HepG2 (cell line): ENCODE measurements around the gene EIF3M. TPM values are rescaled to one million over a fixed set of nuclear protein-coding genes. Genes with fewer than 3 reads are reported as not detected.

Experiments
- BORCS8-MEF2B ChIP-seq: sonication (generic); formaldehyde crosslinking; IDR thresholded peaks from 2 replicates; pipeline ENCODE4 v1.8.0; 2022; ENCODE audit warnings: mild to moderate bottlenecking, missing genetic modification reagents
- BRD4 ChIP-seq: sonication (generic); formaldehyde crosslinking; IDR thresholded peaks from 2 replicates; pipeline ENCODE4 v1.4.0; 2020; ENCODE audit warnings: missing genetic modification reagents
- ELF3 ChIP-seq: IDR thresholded peaks from 2 replicates; pipeline ENCODE4 v1.6.1; 2016; ENCODE audit warnings: missing genetic modification reagents, missing compliant biosample characterization
- KLF16 ChIP-seq, 2 experiments: sonication (generic) in 1 of 2; formaldehyde crosslinking in 1 of 2; IDR thresholded peaks; 2 replicates each; pipeline versions ENCODE4 v1.6.1 to v1.8.0; 2016 to 2023; ENCODE audit warnings: missing genetic modification reagents in 2 of 2, missing compliant biosample characterization in 1 of 2
- RARA ChIP-seq: IDR thresholded peaks from 2 replicates; pipeline ENCODE4 v1.6.1; 2016; ENCODE audit warnings: missing genetic modification reagents, missing compliant biosample characterization
- ZBTB1 ChIP-seq: sonication (generic); formaldehyde crosslinking; IDR thresholded peaks from 2 replicates; pipeline ENCODE4 v1.4.0; 2020; ENCODE audit warnings: missing genetic modification reagents, borderline replicate concordance
- ZMYM4 ChIP-seq: sonication (generic); formaldehyde crosslinking; IDR thresholded peaks from 2 replicates; pipeline ENCODE4 v1.8.1; 2023; ENCODE audit warnings: mild to moderate bottlenecking, missing genetic modification reagents
- polyA plus RNA-seq, 8 experiments: library from polyadenylated mRNA; depleted of rRNA in 3 of 8; stranded (reverse) in 7 of 8; unstranded in 1 of 8; fragments of >200 nt; fragmentation: Illumina TruSeq in 4 of 8; extraction: Trizol in 4 of 8; gene quantifications; 2 replicates each; pipeline versions ENCODE4 v1.2.1 to v1.2.3, GENCODE V29; 2011 to 2016; ENCODE audit warnings: low read depth in 4 of 8, missing spikeins in 1 of 8, mixed read lengths in 1 of 8; ENCODE audit not compliant: insufficient read depth in 1 of 8
- total RNA-seq, 5 experiments: library from RNA; depleted of rRNA; stranded (reverse); fragments of >200 nt; fragmentation: Illumina TruSeq; extraction: Trizol; gene quantifications; 2 replicates each; pipeline ENCODE4 v1.2.3, GENCODE V29; 2016; ENCODE audit warnings: low read depth in 1 of 5
- TF ChIP-seq, protein P1 (sequence below): sonication (generic); formaldehyde crosslinking; IDR thresholded peaks from 2 replicates; pipeline ENCODE4 v1.4.0; 2020; ENCODE audit warnings: mild to moderate bottlenecking, missing genetic modification reagents, borderline replicate concordance
- TF ChIP-seq, protein P2 (sequence below): sonication (generic); formaldehyde crosslinking; IDR thresholded peaks from 2 replicates; pipeline ENCODE4 v1.4.0; 2020; ENCODE audit warnings: missing genetic modification reagents
- TF ChIP-seq, protein P3 (sequence below): sonication (generic); formaldehyde crosslinking; IDR thresholded peaks from 2 replicates; pipeline ENCODE4 v1.9.0; 2021; ENCODE audit warnings: missing genetic modification reagents, mild to moderate bottlenecking, borderline replicate concordance
- TF ChIP-seq, protein P4 (sequence below): sonication (generic); formaldehyde crosslinking; IDR thresholded peaks from 2 replicates; pipeline ENCODE4 v1.9.0; 2021; ENCODE audit warnings: mild to moderate bottlenecking, missing genetic modification reagents

Gene EIF3M
- total and polyA plus RNA-seq, 2 of the 13 experiments (the other 11 are each of a cell fraction or from before 2014, with no cell fraction given) = 279 to 389 TPM

DNA sequence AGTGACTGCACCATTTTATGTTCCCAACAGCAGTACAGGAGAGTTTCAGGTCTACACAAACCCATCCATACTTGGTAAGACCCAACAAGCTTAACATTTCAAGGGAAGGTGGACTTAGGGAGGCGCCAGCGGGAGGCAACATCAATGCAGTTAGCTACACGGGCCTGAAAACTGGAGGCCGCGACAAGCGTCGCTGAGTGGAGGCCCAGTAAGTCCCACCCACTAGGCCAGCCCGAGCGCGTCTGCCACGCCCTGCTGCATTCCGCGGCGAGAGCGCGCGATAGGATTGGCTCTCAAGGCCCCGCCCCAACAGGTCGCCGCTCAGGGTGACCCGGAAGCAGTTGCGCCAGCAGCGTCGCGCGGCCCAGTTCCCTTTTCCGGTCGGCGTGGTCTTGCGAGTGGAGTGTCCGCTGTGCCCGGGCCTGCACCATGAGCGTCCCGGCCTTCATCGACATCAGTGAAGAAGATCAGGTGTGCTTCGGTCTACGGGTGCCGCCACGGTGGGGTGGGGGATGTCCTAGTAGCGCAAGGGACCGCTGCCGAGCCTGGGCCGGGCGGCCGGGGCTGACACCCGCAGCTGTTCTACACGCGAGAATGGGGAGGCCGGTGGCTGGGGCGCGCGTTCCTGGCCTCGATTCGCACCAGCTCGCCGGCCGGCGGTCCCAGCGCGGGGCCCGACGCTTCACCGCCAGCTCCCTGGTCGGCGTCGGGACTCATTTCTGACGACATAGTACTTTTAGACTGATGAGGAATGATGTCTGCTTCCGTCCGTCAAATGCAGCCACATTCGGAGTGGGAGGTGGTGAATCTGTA lies at the start of gene EIF3M (continued):
- TF ChIP-seq, protein P1, sequence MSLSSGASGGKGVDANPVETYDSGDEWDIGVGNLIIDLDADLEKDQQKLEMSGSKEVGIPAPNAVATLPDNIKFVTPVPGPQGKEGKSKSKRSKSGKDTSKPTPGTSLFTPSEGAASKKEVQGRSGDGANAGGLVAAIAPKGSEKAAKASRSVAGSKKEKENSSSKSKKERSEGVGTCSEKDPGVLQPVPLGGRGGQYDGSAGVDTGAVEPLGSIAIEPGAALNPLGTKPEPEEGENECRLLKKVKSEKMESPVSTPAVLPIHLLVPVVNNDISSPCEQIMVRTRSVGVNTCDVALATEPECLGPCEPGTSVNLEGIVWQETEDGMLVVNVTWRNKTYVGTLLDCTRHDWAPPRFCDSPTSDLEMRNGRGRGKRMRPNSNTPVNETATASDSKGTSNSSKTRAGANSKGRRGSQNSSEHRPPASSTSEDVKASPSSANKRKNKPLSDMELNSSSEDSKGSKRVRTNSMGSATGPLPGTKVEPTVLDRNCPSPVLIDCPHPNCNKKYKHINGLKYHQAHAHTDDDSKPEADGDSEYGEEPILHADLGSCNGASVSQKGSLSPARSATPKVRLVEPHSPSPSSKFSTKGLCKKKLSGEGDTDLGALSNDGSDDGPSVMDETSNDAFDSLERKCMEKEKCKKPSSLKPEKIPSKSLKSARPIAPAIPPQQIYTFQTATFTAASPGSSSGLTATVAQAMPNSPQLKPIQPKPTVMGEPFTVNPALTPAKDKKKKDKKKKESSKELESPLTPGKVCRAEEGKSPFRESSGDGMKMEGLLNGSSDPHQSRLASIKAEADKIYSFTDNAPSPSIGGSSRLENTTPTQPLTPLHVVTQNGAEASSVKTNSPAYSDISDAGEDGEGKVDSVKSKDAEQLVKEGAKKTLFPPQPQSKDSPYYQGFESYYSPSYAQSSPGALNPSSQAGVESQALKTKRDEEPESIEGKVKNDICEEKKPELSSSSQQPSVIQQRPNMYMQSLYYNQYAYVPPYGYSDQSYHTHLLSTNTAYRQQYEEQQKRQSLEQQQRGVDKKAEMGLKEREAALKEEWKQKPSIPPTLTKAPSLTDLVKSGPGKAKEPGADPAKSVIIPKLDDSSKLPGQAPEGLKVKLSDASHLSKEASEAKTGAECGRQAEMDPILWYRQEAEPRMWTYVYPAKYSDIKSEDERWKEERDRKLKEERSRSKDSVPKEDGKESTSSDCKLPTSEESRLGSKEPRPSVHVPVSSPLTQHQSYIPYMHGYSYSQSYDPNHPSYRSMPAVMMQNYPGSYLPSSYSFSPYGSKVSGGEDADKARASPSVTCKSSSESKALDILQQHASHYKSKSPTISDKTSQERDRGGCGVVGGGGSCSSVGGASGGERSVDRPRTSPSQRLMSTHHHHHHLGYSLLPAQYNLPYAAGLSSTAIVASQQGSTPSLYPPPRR = peak; percentile 43; the same call in 1 of the 2 replicates
- TF ChIP-seq KLF16 (CRISPR knock-in tag; IDR thresholded peaks at IDR 0.05) (peak in 1 of 2 experiments; percentile 57; a peak in 2 of 4 replicates), RARA (CRISPR knock-in tag) (no peak; the same call in 1 of the 2 replicates), ZBTB1 (CRISPR knock-in tag) (no peak), BRD4 (CRISPR knock-in tag) (peak; percentile 93), ZMYM4 (CRISPR knock-in tag) (peak; percentile 99), ELF3 (CRISPR knock-in tag) (peak; percentile 77), BORCS8-MEF2B (peak; percentile 84)
- TF ChIP-seq, protein P2, sequence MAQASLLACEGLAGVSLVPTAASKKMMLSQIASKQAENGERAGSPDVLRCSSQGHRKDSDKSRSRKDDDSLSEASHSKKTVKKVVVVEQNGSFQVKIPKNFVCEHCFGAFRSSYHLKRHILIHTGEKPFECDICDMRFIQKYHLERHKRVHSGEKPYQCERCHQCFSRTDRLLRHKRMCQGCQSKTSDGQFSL (CRISPR knock-in tag) = peak; percentile 54; the same call in 1 of the 2 replicates
- TF ChIP-seq, protein P3, sequence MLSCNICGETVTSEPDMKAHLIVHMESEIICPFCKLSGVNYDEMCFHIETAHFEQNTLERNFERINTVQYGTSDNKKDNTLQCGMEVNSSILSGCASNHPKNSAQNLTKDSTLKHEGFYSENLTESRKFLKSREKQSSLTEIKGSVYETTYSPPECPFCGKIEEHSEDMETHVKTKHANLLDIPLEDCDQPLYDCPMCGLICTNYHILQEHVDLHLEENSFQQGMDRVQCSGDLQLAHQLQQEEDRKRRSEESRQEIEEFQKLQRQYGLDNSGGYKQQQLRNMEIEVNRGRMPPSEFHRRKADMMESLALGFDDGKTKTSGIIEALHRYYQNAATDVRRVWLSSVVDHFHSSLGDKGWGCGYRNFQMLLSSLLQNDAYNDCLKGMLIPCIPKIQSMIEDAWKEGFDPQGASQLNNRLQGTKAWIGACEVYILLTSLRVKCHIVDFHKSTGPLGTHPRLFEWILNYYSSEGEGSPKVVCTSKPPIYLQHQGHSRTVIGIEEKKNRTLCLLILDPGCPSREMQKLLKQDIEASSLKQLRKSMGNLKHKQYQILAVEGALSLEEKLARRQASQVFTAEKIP (CRISPR knock-in tag) = no peak
- TF ChIP-seq, protein P4, sequence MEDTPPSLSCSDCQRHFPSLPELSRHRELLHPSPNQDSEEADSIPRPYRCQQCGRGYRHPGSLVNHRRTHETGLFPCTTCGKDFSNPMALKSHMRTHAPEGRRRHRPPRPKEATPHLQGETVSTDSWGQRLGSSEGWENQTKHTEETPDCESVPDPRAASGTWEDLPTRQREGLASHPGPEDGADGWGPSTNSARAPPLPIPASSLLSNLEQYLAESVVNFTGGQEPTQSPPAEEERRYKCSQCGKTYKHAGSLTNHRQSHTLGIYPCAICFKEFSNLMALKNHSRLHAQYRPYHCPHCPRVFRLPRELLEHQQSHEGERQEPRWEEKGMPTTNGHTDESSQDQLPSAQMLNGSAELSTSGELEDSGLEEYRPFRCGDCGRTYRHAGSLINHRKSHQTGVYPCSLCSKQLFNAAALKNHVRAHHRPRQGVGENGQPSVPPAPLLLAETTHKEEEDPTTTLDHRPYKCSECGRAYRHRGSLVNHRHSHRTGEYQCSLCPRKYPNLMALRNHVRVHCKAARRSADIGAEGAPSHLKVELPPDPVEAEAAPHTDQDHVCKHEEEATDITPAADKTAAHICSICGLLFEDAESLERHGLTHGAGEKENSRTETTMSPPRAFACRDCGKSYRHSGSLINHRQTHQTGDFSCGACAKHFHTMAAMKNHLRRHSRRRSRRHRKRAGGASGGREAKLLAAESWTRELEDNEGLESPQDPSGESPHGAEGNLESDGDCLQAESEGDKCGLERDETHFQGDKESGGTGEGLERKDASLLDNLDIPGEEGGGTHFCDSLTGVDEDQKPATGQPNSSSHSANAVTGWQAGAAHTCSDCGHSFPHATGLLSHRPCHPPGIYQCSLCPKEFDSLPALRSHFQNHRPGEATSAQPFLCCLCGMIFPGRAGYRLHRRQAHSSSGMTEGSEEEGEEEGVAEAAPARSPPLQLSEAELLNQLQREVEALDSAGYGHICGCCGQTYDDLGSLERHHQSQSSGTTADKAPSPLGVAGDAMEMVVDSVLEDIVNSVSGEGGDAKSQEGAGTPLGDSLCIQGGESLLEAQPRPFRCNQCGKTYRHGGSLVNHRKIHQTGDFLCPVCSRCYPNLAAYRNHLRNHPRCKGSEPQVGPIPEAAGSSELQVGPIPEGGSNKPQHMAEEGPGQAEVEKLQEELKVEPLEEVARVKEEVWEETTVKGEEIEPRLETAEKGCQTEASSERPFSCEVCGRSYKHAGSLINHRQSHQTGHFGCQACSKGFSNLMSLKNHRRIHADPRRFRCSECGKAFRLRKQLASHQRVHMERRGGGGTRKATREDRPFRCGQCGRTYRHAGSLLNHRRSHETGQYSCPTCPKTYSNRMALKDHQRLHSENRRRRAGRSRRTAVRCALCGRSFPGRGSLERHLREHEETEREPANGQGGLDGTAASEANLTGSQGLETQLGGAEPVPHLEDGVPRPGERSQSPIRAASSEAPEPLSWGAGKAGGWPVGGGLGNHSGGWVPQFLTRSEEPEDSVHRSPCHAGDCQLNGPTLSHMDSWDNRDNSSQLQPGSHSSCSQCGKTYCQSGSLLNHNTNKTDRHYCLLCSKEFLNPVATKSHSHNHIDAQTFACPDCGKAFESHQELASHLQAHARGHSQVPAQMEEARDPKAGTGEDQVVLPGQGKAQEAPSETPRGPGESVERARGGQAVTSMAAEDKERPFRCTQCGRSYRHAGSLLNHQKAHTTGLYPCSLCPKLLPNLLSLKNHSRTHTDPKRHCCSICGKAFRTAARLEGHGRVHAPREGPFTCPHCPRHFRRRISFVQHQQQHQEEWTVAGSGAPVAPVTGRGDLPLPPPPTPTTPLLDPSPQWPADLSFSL (CRISPR knock-in tag) = peak; percentile 47; the same call in 1 of the 2 replicates
